SJCRH30 (cell line): ENCODE results near the gene NPAS3. TPM values are rescaled to one million over a fixed set of nuclear protein-coding genes. Genes with fewer than 3 reads are reported as not detected.
A peak's percentile ranks its signal among the peaks of the same experiment; 100 is the strongest.

Source experiments
- DNase-seq, 2 experiments: peaks; one replicate each; pipeline ENCODE4 v3.0.0-alpha.2; 2015 to 2020
- H3K27ac ChIP-seq: fragments of 250-450 bp; sonication (Bioruptor Pico); 2 replicates; pipeline ENCODE4 v1.5.1; 2020; ENCODE audit warnings: mild to moderate bottlenecking, moderate library complexity
- H3K27me3 ChIP-seq: fragments of 250-450 bp; sonication (Bioruptor Pico); 2 replicates; pipeline ENCODE4 v1.5.1; 2020; ENCODE audit warnings: mild to moderate bottlenecking, moderate library complexity
- H3K36me3 ChIP-seq: fragments of 250-450 bp; sonication (Bioruptor Pico); 2 replicates; pipeline ENCODE4 v1.5.1; 2020; ENCODE audit warnings: mild to moderate bottlenecking, moderate library complexity
- H3K4me1 ChIP-seq: fragments of 250-450 bp; sonication (Bioruptor Pico); 2 replicates; pipeline ENCODE4 v1.5.1; 2020; ENCODE audit warnings: mild to moderate bottlenecking, moderate library complexity
- H3K4me3 ChIP-seq: fragments of 250-450 bp; sonication (Bioruptor Pico); 2 replicates; pipeline ENCODE4 v1.5.1; 2020; ENCODE audit warnings: mild to moderate bottlenecking, moderate library complexity
- H3K9me3 ChIP-seq: fragments of 250-450 bp; sonication (Bioruptor Pico); replicated peaks from 2 replicates; pipeline ENCODE4 v1.5.1; 2020; ENCODE audit warnings: mild to moderate bottlenecking, moderate library complexity
- total RNA-seq: library from RNA; depleted of rRNA; stranded (reverse); fragments of >200 nt; shearing (Covaris generic); gene quantifications from 2 replicates; pipeline ENCODE4 v1.2.3, GENCODE V29; 2014

Gene NPAS3
- total RNA-seq, 1 experiment from 2014 or later = 1.8 TPM

- Histone ChIP-seq H3K27ac (no peak overlapping the region), H3K9me3 (no peaks in the 10 kb centered on the region), H3K27me3 (no peaks in the 10 kb centered on the region), H3K36me3 (no peaks in the 10 kb centered on the region), H3K4me1 (no peaks in the 10 kb centered on the region), H3K4me3 (no peak overlapping the region)
- no peak for DNase-seq
Measured at GRCh38 chr14:33527023-33527634, 588.5 kb downstream of the NPAS3 start.

- Histone ChIP-seq H3K27me3 (no peaks in the 10 kb centered on the region), H3K4me1 (no peaks in the 10 kb centered on the region), H3K9me3 (no peaks in the 10 kb centered on the region), H3K36me3 (no peaks in the 10 kb centered on the region), H3K27ac (no peak overlapping the region), H3K4me3 (no peak overlapping the region)
- no peak for DNase-seq
Measured at GRCh38 chr14:33528655-33529054, 590.0 kb downstream of the NPAS3 start.

DNA sequence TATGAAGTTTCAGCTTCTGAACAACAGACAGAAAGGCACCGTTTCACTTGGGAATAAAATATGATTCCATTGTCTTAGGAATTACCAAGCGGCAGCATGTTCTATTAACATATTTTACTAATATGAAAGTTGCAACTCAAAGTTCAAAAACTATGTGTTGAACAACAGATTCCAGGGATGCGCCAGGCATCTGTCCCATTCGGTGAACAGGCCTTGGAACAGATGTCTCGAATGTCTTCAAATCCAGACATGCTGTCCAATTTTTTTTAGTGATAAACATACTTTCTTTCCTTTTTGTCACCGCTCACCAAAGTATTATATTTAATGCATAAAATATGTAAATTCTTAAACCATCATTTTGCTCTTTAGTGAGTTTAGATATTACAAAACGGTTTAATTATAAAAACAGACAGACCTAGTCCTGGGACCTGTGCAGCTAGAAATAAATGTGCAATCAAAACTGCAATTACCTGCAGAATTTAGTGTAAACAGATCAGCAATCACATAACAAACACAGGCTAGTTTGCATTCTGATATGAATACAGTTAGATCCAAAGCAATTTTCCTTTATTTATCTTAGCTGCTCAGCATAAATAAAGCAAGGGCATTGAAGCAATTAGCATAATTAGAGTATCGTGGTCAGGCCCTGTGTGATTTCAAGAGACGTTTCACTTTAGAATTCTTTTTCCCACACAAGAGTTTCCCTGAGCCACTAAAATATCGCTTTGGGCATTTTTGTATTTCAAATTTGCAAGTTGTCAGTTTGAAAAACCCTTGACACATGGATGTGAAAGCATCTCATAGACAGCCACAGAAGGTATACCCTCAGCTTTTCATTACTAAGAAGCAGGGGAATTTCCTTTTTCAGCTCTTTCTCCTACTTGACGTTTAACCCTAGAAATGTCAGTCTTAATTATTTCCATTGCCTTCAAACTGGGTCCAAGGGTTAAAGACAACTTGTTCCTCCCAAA, 591.4 kb downstream of the NPAS3 start:
- no peak overlapping the region for H3K27ac ChIP-seq
- no peaks in the 10 kb centered on the region for H3K4me1 ChIP-seq
- H3K4me3 ChIP-seq = no peak overlapping the region
- DNase-seq = no peak
- H3K27me3 ChIP-seq = no peaks in the 10 kb centered on the region
- no peaks in the 10 kb centered on the region for H3K9me3 ChIP-seq
- no peaks in the 10 kb centered on the region for H3K36me3 ChIP-seq

DNA sequence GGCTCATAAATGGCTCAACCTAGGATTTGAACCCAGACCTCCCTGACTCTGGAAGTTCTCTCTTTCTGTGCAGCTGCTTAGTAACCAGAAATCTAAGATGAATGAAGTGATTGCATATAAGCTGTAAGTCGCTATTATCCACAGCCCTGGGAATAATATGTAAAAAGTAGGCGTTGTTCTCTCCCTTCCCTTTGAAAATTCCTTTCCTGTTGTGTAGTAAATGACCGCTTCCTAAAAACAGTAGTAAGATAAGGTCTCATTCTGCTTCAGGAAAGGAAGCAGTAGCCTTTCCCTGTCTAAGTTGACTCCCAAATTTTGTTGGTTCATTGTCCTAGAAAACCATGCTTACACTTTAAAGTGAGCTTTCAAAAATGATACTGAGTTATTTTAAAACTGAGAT, 593.9 kb downstream of the NPAS3 start:
- no peak for DNase-seq
- Histone ChIP-seq H3K4me1 (no peaks in the 10 kb centered on the region), H3K4me3 (no peak overlapping the region), H3K27me3 (no peaks in the 10 kb centered on the region), H3K27ac (no peak overlapping the region), H3K36me3 (no peaks in the 10 kb centered on the region), H3K9me3 (no peaks in the 10 kb centered on the region)

GRCh38 chr14:33534104-33534503, 595.4 kb downstream of the NPAS3 start:
- no peak for DNase-seq
- Histone ChIP-seq H3K9me3 (no peaks in the 10 kb centered on the region), H3K36me3 (no peaks in the 10 kb centered on the region), H3K4me1 (no peaks in the 10 kb centered on the region), H3K4me3 (no peak overlapping the region), H3K27ac (no peak overlapping the region), H3K27me3 (no peaks in the 10 kb centered on the region)

GRCh38 chr14:33534632-33535031, 596.0 kb downstream of the NPAS3 start:
- Histone ChIP-seq H3K9me3 (no peaks in the 10 kb centered on the region), H3K27ac (no peak overlapping the region), H3K4me3 (no peak overlapping the region), H3K36me3 (no peaks in the 10 kb centered on the region), H3K27me3 (no peaks in the 10 kb centered on the region), H3K4me1 (no peaks in the 10 kb centered on the region)
- no peak for DNase-seq

DNA sequence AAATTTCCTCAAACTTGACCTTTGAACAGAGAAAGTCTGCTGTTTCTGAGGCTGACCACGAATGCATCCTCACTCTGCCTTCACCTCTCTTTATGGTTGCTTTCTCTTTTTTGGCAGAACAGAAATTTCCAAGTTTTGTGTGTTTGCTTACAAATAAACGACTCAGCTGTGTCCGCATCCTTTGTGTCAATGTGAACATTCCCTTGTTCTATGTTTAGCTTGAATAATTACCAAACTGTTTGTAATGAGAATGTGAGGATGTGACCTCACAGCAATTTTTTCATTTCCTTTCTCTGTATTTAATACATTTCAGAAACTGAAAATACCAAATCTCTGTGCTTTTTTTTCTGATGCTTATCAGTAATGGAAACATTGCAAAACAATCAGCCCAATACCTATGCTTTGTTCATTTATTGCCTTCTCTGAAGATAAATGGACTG, 601.3 kb downstream of the NPAS3 start:
- Histone ChIP-seq H3K4me3 (no peak overlapping the region), H3K36me3 (no peaks in the 10 kb centered on the region), H3K27ac (no peak overlapping the region), H3K9me3 (no peaks in the 10 kb centered on the region), H3K4me1 (no peaks in the 10 kb centered on the region), H3K27me3 (no peaks in the 10 kb centered on the region)
- no peak for DNase-seq

DNA sequence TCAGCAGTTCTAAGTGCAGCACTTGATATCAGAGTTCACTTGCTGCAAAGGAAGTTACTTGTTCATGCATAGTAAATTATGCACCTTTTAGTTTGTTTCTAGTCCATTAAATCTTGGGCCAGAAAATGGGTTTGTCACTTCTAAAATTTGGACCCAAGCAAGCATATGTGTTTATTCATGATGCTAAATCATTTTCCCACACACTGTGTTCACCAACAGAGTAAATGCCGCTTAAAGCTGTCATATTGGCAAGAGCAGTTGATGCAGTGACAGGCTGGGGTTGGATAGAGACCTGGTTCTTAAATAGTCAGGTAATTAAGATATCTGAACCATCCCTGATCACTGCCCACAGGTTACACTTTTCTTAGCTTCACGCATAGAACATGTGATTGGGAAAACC, 602.5 kb downstream of the NPAS3 start:
- Histone ChIP-seq H3K27ac (no peak overlapping the region), H3K27me3 (no peaks in the 10 kb centered on the region), H3K9me3 (no peaks in the 10 kb centered on the region), H3K4me3 (no peak overlapping the region), H3K4me1 (no peaks in the 10 kb centered on the region), H3K36me3 (no peaks in the 10 kb centered on the region)
- no peak for DNase-seq

GRCh38 chr14:33542338-33543287, 603.9 kb downstream of the NPAS3 start:
- Histone ChIP-seq H3K4me3 (no peak overlapping the region), H3K4me1 (no peaks in the 10 kb centered on the region), H3K27me3 (no peaks in the 10 kb centered on the region), H3K27ac (no peak overlapping the region), H3K36me3 (no peaks in the 10 kb centered on the region), H3K9me3 (no peaks in the 10 kb centered on the region)
- DNase-seq = no peak

DNA sequence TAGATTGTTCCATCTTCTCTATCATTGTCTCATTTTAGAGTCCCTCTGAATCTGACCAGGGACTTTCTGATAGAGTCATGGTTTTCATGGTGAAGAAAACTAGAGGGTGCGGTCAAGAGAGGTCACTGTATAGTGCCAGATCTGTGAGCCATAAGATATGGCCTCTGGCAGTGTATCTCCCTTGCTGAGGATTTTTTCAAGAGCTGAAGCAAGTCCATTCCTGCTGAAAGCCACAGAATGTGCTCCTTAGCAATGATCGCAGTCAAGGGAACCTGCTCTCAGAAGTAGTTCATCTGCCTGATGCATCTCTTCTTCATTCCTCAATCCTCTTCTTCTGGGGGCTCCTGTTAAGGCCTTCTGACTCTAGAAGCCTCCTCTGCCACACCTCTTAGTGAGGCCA, 607.0 kb downstream of the NPAS3 start:
- Histone ChIP-seq H3K27me3 (no peaks in the 10 kb centered on the region), H3K36me3 (no peaks in the 10 kb centered on the region), H3K27ac (no peak overlapping the region), H3K4me3 (no peak overlapping the region), H3K9me3 (no peaks in the 10 kb centered on the region), H3K4me1 (no peaks in the 10 kb centered on the region)
- no peak for DNase-seq

DNA sequence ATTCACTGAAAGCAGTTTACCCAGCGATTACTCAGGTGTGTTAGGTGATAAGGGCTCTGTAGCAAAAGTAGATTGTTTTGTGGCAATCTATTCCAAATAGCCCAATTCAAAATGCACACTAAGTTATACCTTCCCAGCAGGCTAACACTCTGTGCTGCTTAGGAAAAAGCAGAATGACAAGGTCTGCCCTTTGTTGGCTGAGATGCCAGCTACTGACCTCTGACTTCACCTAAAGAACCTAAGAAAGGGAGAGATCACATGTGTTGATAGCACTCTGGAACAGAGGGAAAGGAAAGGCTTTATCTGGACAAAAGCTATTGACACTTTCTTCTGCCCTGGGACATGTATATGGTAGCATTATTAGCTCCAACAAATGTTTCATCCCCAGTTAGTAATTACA, 609.9 kb downstream of the NPAS3 start:
- Histone ChIP-seq H3K4me3 (no peak overlapping the region), H3K4me1 (0 out of 2 replicates have a peak, but pooled peaks cover 2% of the 10 kb centered on the region), H3K36me3 (no peaks in the 10 kb centered on the region), H3K9me3 (no peaks in the 10 kb centered on the region), H3K27me3 (no peaks in the 10 kb centered on the region), H3K27ac (no peak overlapping the region)
- DNase-seq = no peak

DNA sequence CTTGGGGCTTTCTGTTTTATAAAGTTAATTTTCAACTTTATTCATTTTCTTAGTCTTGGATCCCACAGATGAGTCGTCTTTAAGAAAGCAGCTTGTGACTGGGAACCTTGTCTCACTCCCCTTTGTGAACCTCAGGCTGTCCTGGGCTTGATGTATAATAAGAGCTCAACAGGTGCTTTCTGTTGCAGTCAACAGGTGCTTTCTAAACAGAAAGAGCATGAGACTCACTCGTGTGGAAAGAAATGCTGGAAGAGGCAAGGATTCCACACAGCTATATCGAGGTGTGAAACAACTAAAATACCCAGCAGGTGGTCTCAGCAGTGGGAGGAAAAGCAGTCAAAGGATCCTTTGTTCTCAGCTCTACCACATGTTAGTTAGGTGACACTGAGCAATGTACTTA, 613.3 kb downstream of the NPAS3 start:
- Histone ChIP-seq H3K4me1 (peaks cover 11% of the 10 kb centered on the region), H3K36me3 (no peaks in the 10 kb centered on the region), H3K27ac (no peak overlapping the region), H3K4me3 (no peak overlapping the region), H3K9me3 (no peaks in the 10 kb centered on the region), H3K27me3 (no peaks in the 10 kb centered on the region)
- DNase-seq = peak; percentile 11 to 50

DNA sequence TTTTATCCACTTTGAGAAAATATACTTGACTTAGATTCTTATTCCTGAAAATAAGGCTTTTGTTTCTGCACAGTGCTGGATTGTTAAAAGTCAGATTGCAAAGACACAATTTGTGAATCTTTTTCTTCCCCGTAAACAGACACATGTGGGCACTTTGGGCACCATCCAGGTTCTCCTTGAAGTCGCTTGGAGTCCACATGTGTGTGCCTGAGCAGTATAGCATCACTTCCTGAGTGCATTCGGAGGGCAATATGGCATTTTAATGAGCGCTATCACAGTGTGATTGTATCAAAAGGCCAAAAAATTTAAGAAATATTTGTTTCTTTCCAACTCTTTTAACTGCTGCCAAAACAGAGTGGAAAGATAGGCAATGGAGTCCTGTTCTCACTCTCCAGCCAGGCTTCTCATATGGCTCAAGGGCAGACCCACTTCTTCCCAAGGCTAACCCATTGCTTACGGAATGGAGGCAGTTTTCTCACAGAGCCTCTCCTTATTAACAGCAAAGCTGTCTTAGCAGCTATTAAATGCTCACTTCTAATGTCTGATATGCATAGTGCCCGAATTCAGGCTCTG, 615.1 kb downstream of the NPAS3 start:
- H3K4me1 ChIP-seq = peaks cover 11% of the 10 kb centered on the region
- no peaks in the 10 kb centered on the region for H3K36me3 ChIP-seq
- H3K4me3 ChIP-seq = no peak overlapping the region
- no peak for DNase-seq
- no peaks in the 10 kb centered on the region for H3K27me3 ChIP-seq
- H3K9me3 ChIP-seq = no peaks in the 10 kb centered on the region
- no peak overlapping the region for H3K27ac ChIP-seq

- no peaks in the 10 kb centered on the region for H3K36me3 ChIP-seq
- peaks cover 11% of the 10 kb centered on the region for H3K4me1 ChIP-seq
- DNase-seq = no peak
- no peak overlapping the region for H3K27ac ChIP-seq
- H3K9me3 ChIP-seq = no peaks in the 10 kb centered on the region
- H3K4me3 ChIP-seq = no peak overlapping the region
- no peaks in the 10 kb centered on the region for H3K27me3 ChIP-seq
Measured at GRCh38 chr14:33554988-33555387, 616.3 kb downstream of the NPAS3 start.
